Measurements from ENCODE around the gene MRPL24. TPM values are rescaled to one million over a fixed set of nuclear protein-coding genes. Genes with fewer than 3 reads are reported as not detected.

Gene MRPL24
- total RNA-seq, 2 experiments from 2014 or later: 50.4 to 54.7 TPM

GRCh38 chr1:156747742-156748669, 7.1 kb upstream of the MRPL24 start:
- H3K36me3 Mint-ChIP-seq (ENCODE audit: low read depth): peaks cover 56% of the 10 kb centered on the region

DNA sequence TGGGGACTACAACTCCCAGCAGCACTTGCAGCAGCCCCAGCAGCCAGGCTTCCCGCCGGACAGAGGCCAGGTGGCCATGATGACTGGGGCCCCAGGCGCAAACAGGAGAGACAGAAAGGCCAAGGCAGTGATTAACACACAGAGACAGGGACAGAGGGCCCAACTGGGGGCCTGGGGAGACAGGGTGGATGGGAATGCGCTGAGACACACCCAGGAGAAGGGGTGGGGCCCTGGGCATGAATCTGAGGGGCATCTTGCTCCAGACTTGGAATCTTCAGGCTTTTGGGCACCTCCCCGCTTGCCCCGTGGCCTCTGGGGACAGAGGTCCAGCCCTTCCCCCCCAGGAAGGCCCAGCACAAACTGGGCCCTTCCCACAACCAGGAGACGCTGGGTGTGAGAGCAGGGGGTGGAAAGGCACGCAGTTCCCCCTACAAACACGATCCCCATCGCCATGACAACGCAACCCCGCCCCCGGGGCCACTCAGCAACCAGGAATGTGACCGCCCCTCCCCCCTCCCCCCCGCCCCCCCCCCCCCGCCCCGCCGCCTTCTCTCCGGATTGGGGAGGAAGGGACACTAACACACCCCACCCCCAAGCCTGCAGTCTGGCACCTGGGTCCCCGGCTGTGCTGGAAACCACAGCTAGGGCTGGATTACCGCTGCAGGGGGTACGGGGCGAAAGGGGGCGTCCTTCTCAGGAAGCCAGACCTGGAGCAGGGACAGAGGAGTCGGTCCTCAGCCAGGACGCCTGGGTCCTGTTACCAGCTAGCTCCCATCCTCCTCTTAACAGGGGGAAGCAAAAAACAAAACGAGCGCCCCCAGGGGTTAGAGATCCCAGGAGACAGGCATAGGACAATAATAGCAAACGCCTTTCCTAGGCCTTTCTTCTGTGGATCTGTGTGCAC, 6.1 kb upstream of the MRPL24 start:
- Mint-ChIP-seq H3K9me3 (no peaks in the 10 kb centered on the region), H3K4me3 (peak overlapping the region; percentile 95), H3K27ac (peak overlapping the region; percentile 91), H3K36me3 (ENCODE audit: low read depth) (peaks cover 62% of the 10 kb centered on the region), H3K27me3 (no peaks in the 10 kb centered on the region), H3K4me1 (peaks cover 68% of the 10 kb centered on the region)
- DNase-seq: peak; percentile 52
- POLR2A ChIA-PET: no interaction called here
- CTCF ChIA-PET: interaction anchor here (0.8 to 2.0 kb wide), 8 partner anchors 14 to 145 kb away, joined by 3 to 15 read pairs (median 4); partner anchors contain the start of gene PRCC

More at GRCh38 chr1:156747742-156748669, 7.1 kb upstream of the MRPL24 start:
- H3K4me1 Mint-ChIP-seq: peaks cover 64% of the 10 kb centered on the region
- no peaks in the 10 kb centered on the region for H3K9me3 Mint-ChIP-seq
- H3K4me3 Mint-ChIP-seq: peak overlapping the region; percentile 95
- H3K27ac Mint-ChIP-seq: peak overlapping the region; percentile 91
- DNase-seq: no peak
- CTCF ChIA-PET: interaction anchor here (0.8 to 1.5 kb wide), 7 partner anchors 10 to 144 kb away, joined by 3 to 15 read pairs (median 3); partner anchors contain the start of gene PRCC
- H3K27me3 Mint-ChIP-seq: no peaks in the 10 kb centered on the region
- POLR2A ChIA-PET: no interaction called here

DNA sequence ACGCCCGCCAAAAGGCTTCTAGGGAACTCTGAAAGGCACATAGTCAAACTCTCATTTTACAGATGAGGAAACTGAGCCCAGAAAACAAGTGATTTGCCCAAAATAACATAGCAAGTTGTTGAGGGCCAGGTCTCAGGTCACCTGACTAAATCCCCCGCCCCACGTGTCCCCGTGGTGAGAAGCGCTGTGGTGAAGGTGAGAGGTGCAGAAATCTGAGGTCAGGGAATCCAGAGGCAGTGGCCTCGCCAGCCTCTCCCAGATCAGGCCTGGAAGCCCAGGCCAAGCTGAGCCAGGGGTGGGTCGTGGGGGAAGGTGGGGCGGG, 5.5 kb upstream of the MRPL24 start:
- H3K9me3 Mint-ChIP-seq: no peaks in the 10 kb centered on the region
- ChIA-PET POLR2A (no interaction called here), CTCF (interaction anchor here (1.6 to 2.0 kb wide), 2 partner anchors 14 to 21 kb away, joined by 5 to 6 read pairs; no protein-coding TSS in a partner anchor)
- H3K4me1 Mint-ChIP-seq: peaks cover 72% of the 10 kb centered on the region
- no peak for DNase-seq
- peak overlapping the region; percentile 91 for H3K27ac Mint-ChIP-seq
- no peaks in the 10 kb centered on the region for H3K27me3 Mint-ChIP-seq
- H3K36me3 Mint-ChIP-seq (ENCODE audit: low read depth): peaks cover 67% of the 10 kb centered on the region
- peak overlapping the region; percentile 95 for H3K4me3 Mint-ChIP-seq

- Mint-ChIP-seq H3K27me3 (no peaks in the 10 kb centered on the region), H3K4me3 (no peak overlapping the region)
- CTCF ChIA-PET: interaction anchor here (1.6 to 2.0 kb wide), 2 partner anchors 15 to 21 kb away, joined by 5 to 6 read pairs; no protein-coding TSS in a partner anchor
Observed at GRCh38 chr1:156745881-156746280, 5.0 kb upstream of the MRPL24 start.

DNA sequence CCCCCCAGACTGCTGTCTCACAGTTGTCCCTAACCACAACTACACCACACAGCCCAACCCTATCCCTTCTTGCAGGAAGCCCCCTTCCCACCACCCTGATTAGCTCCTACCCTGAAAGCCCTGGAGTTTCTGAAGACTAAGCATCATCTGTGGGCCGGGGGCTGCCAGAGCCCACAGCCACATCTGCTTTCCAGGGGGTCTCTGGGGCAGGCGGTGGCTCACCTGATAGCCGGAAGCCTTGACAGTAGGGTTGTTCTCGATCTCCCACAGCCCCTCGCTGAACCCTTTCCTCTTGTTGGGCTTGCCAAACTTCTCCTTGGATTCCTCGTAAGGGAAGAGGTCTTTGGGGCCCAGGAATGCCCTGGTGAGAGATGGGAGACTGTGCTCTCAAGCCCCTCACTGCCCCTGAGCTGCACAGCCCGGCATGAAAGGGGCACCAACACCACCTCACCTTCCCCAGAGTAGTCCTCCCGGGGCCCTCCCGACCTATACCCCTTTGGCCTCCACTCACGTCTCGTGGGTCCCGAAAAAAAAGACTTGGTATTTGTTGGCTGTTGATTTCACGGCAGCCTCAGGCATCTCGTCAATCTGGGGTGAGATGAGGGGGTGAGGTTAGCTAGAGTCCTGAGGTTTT, 4.0 kb upstream of the MRPL24 start:
- Mint-ChIP-seq H3K27me3 (no peaks in the 10 kb centered on the region), H3K4me3 (no peak overlapping the region), H3K4me1 (peaks cover 78% of the 10 kb centered on the region), H3K27ac (peak overlapping the region; percentile 91), H3K9me3 (no peaks in the 10 kb centered on the region), H3K36me3 (ENCODE audit: low read depth) (peaks cover 65% of the 10 kb centered on the region)
- DNase-seq: no peak
- ChIA-PET CTCF (interaction anchor here (1.2 to 2.0 kb wide), 3 partner anchors 14 to 20 kb away, joined by 3 to 6 read pairs (median 5); no protein-coding TSS in a partner anchor), POLR2A (no interaction called here)

More at GRCh38 chr1:156745881-156746280, 5.0 kb upstream of the MRPL24 start:
- Mint-ChIP-seq H3K27ac (peak overlapping the region; percentile 91), H3K4me1 (peaks cover 76% of the 10 kb centered on the region), H3K9me3 (no peaks in the 10 kb centered on the region), H3K36me3 (ENCODE audit: low read depth) (peaks cover 70% of the 10 kb centered on the region)
- no peak for DNase-seq
- POLR2A ChIA-PET: no interaction called here

- ChIA-PET POLR2A (no interaction called here), CTCF (interaction anchor here (1.2 to 5.6 kb wide), 2 partner anchors 13 to 17 kb away, joined by 3 to 63 read pairs; partner anchors contain the start of genes ISG20L2 and METTL25B)
- H3K9me3 Mint-ChIP-seq: no peaks in the 10 kb centered on the region
- H3K27ac Mint-ChIP-seq: no peak overlapping the region
- H3K4me3 Mint-ChIP-seq: no peak overlapping the region
- H3K4me1 Mint-ChIP-seq: peaks cover 74% of the 10 kb centered on the region
- peaks cover 61% of the 10 kb centered on the region for H3K36me3 Mint-ChIP-seq (ENCODE audit: low read depth)
- H3K27me3 Mint-ChIP-seq: no peaks in the 10 kb centered on the region
- no peak for DNase-seq
Observed at GRCh38 chr1:156744344-156744743, 3.5 kb upstream of the MRPL24 start.

- H3K36me3 Mint-ChIP-seq (ENCODE audit: low read depth): peaks cover 61% of the 10 kb centered on the region
- H3K27me3 Mint-ChIP-seq: no peaks in the 10 kb centered on the region
- H3K4me1 Mint-ChIP-seq: peaks cover 74% of the 10 kb centered on the region
- no peaks in the 10 kb centered on the region for H3K9me3 Mint-ChIP-seq
- POLR2A ChIA-PET: interaction anchor here (1.3 kb wide), 1 partner anchor 7 kb away, joined by 3 read pairs; the partner anchor contains the start of gene HDGF
- CTCF ChIA-PET: interaction anchor here (5.6 kb wide), 1 partner anchor 16 kb away, joined by 63 read pairs; the partner anchor contains the start of genes ISG20L2 and METTL25B
- no peak overlapping the region for H3K27ac Mint-ChIP-seq
- DNase-seq: no peak
- H3K4me3 Mint-ChIP-seq: no peak overlapping the region
Observed at GRCh38 chr1:156743367-156744302, 2.7 kb upstream of the MRPL24 start.

- Mint-ChIP-seq H3K9me3 (no peaks in the 10 kb centered on the region), H3K4me3 (no peak overlapping the region), H3K27ac (peak overlapping the region; percentile 31), H3K36me3 (ENCODE audit: low read depth) (peaks cover 60% of the 10 kb centered on the region), H3K27me3 (no peaks in the 10 kb centered on the region), H3K4me1 (peaks cover 68% of the 10 kb centered on the region)
- POLR2A ChIA-PET: interaction anchor here (1.3 kb wide), 1 partner anchor 8 kb away, joined by 3 read pairs; the partner anchor contains the start of gene HDGF
- CTCF ChIA-PET: interaction anchor here (2.0 to 5.6 kb wide), 2 partner anchors 16 to 24 kb away, joined by 5 to 63 read pairs; partner anchors contain the start of genes ISG20L2, METTL25B and PRCC
- no peak for DNase-seq
Observed at GRCh38 chr1:156742801-156743200, 1.9 kb upstream of the MRPL24 start.

DNA sequence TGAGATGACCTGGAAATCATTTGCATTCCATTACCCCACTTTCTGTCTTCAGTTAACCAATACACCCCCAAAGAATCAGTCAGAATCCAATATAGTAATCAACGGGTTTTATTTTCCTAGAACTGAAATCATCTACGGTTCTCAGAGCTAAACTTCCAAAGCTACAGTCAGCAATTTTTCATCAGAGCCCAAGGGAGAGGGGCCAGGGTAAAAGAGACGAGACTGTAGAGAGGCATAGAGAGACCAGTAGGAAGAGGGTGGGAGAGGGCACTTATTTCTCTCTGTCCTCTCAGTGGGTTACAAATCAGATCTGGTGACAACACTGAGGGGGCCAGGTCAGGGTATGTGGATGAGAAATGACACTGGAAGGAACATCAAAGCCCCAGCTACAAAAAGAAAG, 1.1 kb upstream of the MRPL24 start:
- no peak for DNase-seq
- CTCF ChIA-PET: interaction anchor here (1.0 to 5.6 kb wide), 5 partner anchors 8 to 25 kb away, joined by 3 to 63 read pairs (median 5); partner anchors contain the start of genes HDGF, ISG20L2, METTL25B and PRCC
- Mint-ChIP-seq H3K4me3 (peak overlapping the region; percentile 97), H3K4me1 (peaks cover 61% of the 10 kb centered on the region), H3K9me3 (no peaks in the 10 kb centered on the region), H3K27me3 (no peaks in the 10 kb centered on the region), H3K27ac (peak overlapping the region; percentile 95), H3K36me3 (ENCODE audit: low read depth) (peaks cover 65% of the 10 kb centered on the region)
- POLR2A ChIA-PET: interaction anchor here (1.1 to 1.6 kb wide), 3 partner anchors 9 to 14 kb away, joined by 3 to 7 read pairs (median 3); partner anchors contain the start of gene HDGF

DNA sequence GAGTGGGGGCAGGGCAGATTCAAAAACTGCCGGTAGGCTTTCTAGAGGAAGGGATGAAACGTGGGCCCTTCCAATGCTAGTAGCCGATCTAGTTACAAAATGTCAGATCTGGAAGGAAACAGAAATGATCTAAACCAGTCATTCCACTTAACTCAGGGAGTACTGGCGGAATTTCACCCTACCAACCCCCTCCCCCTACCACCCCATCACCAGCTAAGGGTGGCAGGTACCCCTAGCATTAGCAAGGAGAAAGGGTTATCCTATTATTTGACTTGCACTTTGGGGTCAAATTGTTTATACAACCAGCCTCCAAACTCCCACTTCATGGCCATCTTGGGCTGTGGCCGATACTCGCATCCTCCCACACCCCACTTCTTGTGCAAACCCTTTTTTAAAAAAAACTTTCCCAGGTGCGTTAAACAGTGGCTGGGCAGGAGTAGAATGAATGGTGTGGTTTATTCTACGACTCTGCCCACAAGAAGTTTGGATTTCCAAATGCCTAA, 644 bp upstream of the MRPL24 start:
- Mint-ChIP-seq H3K4me1 (peaks cover 59% of the 10 kb centered on the region), H3K27me3 (no peaks in the 10 kb centered on the region), H3K27ac (peak overlapping the region; percentile 95), H3K9me3 (no peaks in the 10 kb centered on the region), H3K36me3 (ENCODE audit: low read depth) (peaks cover 66% of the 10 kb centered on the region), H3K4me3 (peak overlapping the region; percentile 97)
- ChIA-PET CTCF (interaction anchor here (0.6 to 5.6 kb wide), 14 partner anchors 8 to 186 kb away, joined by 3 to 63 read pairs (median 4); partner anchors contain the start of genes HDGF, INSRR, ISG20L2 and METTL25B), POLR2A (interaction anchor here (0.9 to 1.6 kb wide), 4 partner anchors 10 to 26 kb away, joined by 3 to 12 read pairs (median 6); partner anchors contain the start of genes HDGF, ISG20L2, METTL25B and PRCC)
- DNase-seq: no peak
